GM12878 (cell line): ENCODE results near the gene TPBG. TPM values are rescaled to one million over a fixed set of nuclear protein-coding genes. Genes with fewer than 3 reads are reported as not detected.
A peak's percentile ranks its signal among the peaks of the same experiment; 100 is the strongest.

ENCODE experiments used
- ATAC-seq: fragments of 200-7000 bp; cut with Tn5 transposase; 3 replicates; pipeline ENCODE4 v1.9.1; 2020; ENCODE audit warnings: mild to moderate bottlenecking, moderate library complexity
- BruUV-seq: library from RNA; stranded (reverse); fragments of 400-500 nt; replicated peaks from 2 replicates; lab custom pipeline; 2021; lab: Mats Ljungman, UMichigan
- CTCF ChIA-PET: fragments of 300-600 bp; sonication (Branson Sonifier 250); formaldehyde crosslinking; extraction: SDS; loops from one replicate; lab custom pipeline; 2021; ENCODE audit warnings: inconsistent platforms; lab: Yijun Ruan, JAX
- POLR2A ChIA-PET: fragments of 350-600 bp; formaldehyde crosslinking; extraction: SDS; loops from one replicate; lab custom pipeline; 2021; ENCODE audit warnings: inconsistent platforms; lab: Charles Lee
- RAD21 ChIA-PET: fragments of 300-600 bp; sonication (Branson Sonifier 250); formaldehyde crosslinking; loops from one replicate; lab custom pipeline; 2023; ENCODE audit warnings: antibody characterized with exemption; ENCODE audit not compliant: unreplicated experiment; lab: Charles Lee
- SMC1A ChIA-PET: fragments of 300-600 bp; sonication (Branson Sonifier 250); formaldehyde crosslinking; loops from one replicate; lab custom pipeline; 2023; ENCODE audit not compliant: unreplicated experiment, uncharacterized antibody; lab: Charles Lee
- DNase-seq: peaks from one replicate; pipeline ENCODE4 v3.0.0-alpha.2; 2011; ENCODE audit warnings: low read depth, low spot score
- FAIRE-seq: peaks from 3 replicates; lab custom pipeline; 2011; peaks lifted over from hg19 to GRCh38; lab: Jason Lieb, UNC
- H2AFZ ChIP-seq: 2 replicates; pipeline ENCODE4 v1.6.0; 2011; ENCODE audit warnings: low read depth, low read length, control low read depth; ENCODE audit not compliant: control insufficient read depth
- H3K27ac ChIP-seq: 2 replicates; pipeline ENCODE4 v1.5.1; 2011; ENCODE audit warnings: control low read depth; ENCODE audit not compliant: control insufficient read depth, insufficient read depth
- H3K27me3 ChIP-seq, 2 experiments: replicated peaks in 1 of 2; 2 replicates each; pipeline versions ENCODE4 v1.6.0 to v1.6.1; 2011; ENCODE audit warnings: low read length in 1 of 2; ENCODE audit not compliant: control insufficient read depth in 2 of 2, insufficient read depth in 2 of 2
- H3K36me3 ChIP-seq, 2 experiments: 2 replicates each; pipeline ENCODE4 v1.5.1; 2011; ENCODE audit warnings: low read length in 1 of 2; ENCODE audit not compliant: control insufficient read depth in 2 of 2, insufficient read depth in 2 of 2
- H3K4me1 ChIP-seq: 2 replicates; pipeline ENCODE4 v1.6.1; 2011; ENCODE audit warnings: mild to moderate bottlenecking, low read length, moderate library complexity, mixed read lengths; ENCODE audit not compliant: control insufficient read depth, insufficient read depth
- H3K4me2 ChIP-seq: 2 replicates; pipeline ENCODE4 v1.6.0; 2011; ENCODE audit warnings: control low read depth; ENCODE audit not compliant: control insufficient read depth, insufficient read depth
- H3K4me3 ChIP-seq: fragments of 200-600 bp; sonication (generic); 2 replicates; pipeline ENCODE4 v1.5.1; 2016
- H3K79me2 ChIP-seq: 2 replicates; pipeline ENCODE4 v1.6.0; 2011; ENCODE audit warnings: low read length; ENCODE audit not compliant: control insufficient read depth, insufficient read depth
- H3K9ac ChIP-seq: 2 replicates; pipeline ENCODE4 v1.8.0; 2011; ENCODE audit warnings: low read length, control low read depth, mixed read lengths; ENCODE audit not compliant: control insufficient read depth, insufficient read depth
- H3K9me3 ChIP-seq: replicated peaks from 3 replicates; pipeline ENCODE4 v1.5.1; 2011; ENCODE audit warnings: mild to moderate bottlenecking, low read length; ENCODE audit not compliant: control insufficient read depth, insufficient read depth
- H4K20me1 ChIP-seq: 2 replicates; pipeline ENCODE4 v1.6.0; 2011; ENCODE audit not compliant: control insufficient read depth, insufficient read depth
- ATF7 ChIP-seq: fragments of 450-650 bp; IDR thresholded peaks from 2 replicates; pipeline ENCODE4 v1.6.1; 2016; ENCODE audit warnings: low read depth, mild to moderate bottlenecking
- EGR1 ChIP-seq, 2 experiments: IDR thresholded peaks; 1 replicate in 1 of 2; 2 replicates in 1 of 2; pipeline ENCODE4 v1.6.1; 2011 to 2012; ENCODE audit warnings: low read depth in 2 of 2, low read length in 2 of 2, borderline replicate concordance in 1 of 2, mild to moderate bottlenecking in 1 of 2, moderate library complexity in 1 of 2
- MLLT1 ChIP-seq: fragments of 450-650 bp; IDR thresholded peaks from 2 replicates; pipeline ENCODE4 v1.6.1; 2016; ENCODE audit warnings: mild to moderate bottlenecking
- NR2C2 ChIP-seq: IDR thresholded peaks from 2 replicates; pipeline ENCODE4 v1.6.1; 2011; ENCODE audit warnings: borderline replicate concordance, low read depth; ENCODE audit not compliant: control insufficient read depth, insufficient read length
- RBBP5 ChIP-seq: fragments of 200-600 bp; sonication (generic); conservative IDR thresholded peaks from 2 replicates; pipeline ENCODE4 v1.6.1; 2016
- SIN3A ChIP-seq: IDR thresholded peaks from 2 replicates; pipeline ENCODE4 v1.6.1; 2012; ENCODE audit warnings: low read depth, low read length, improper control_type of control experiment
- WGBS: methylation state at CpG from one replicate; pipeline ENCODE4 v1.1.6; 2016; ENCODE audit warnings: low lambda C conversion rate; ENCODE audit not compliant: insufficient replicate concordance, insufficient coverage; ENCODE audit errors: missing lambda C conversion rate; 5-methylcytosine and 5-hydroxymethylcytosine counted together
- in situ Hi-C: fragments of 300-500 bp; cut with MboI; formaldehyde crosslinking; loops from 9 replicates; pipeline ENCODE4 v1.14.3; 2018; ENCODE audit warnings: mixed read lengths
- intact Hi-C: fragments of 100-400 bp; cut with micrococcal nuclease; formaldehyde crosslinking; loops from one replicate; pipeline ENCODE4 v1.14.2; 2022; ENCODE audit not compliant: unreplicated experiment
- polyA plus RNA-seq, 11 experiments: library from polyadenylated mRNA; depleted of rRNA in 4 of 11; unstranded in 6 of 11; stranded (reverse) in 5 of 11; fragments of >200 nt; fragmentation: Nextera tagmentation in 4 of 11; fragmentation: Illumina TruSeq in 1 of 11; extraction: Ambion mirVana in 4 of 11; extraction: Trizol in 1 of 11; gene quantifications; 1 replicate in 1 of 11; 2 replicates in 10 of 11; pipeline versions ENCODE4 v1.2.1 to v1.2.3, GENCODE V29; 2011 to 2016; ENCODE audit warnings: inconsistent platforms in 2 of 11, missing spikeins in 2 of 11, low read depth in 1 of 11
- total RNA-seq, 4 experiments: library from RNA; depleted of rRNA in 3 of 4; stranded (reverse); fragments of >200 nt in 3 of 4; fragmentation: Illumina TruSeq in 1 of 4; extraction: Trizol in 1 of 4; gene quantifications; 2 replicates each; pipeline versions ENCODE4 v1.2.1 to v1.2.3, GENCODE V29; 2013 to 2021
- TF ChIP-seq, protein P1 (sequence below): fragments of 450-650 bp; formaldehyde crosslinking; IDR thresholded peaks from 2 replicates; pipeline ENCODE4 v1.5.0; 2022; ENCODE audit warnings: mild to moderate bottlenecking, missing genetic modification characterization

The TPBG gene
- total and polyA plus RNA-seq, 10 of the 15 experiments (the other 5 are each of a cell fraction or from before 2014, with no cell fraction given) = 0.06 to 0.98 (median 0.66) TPM

DNA sequence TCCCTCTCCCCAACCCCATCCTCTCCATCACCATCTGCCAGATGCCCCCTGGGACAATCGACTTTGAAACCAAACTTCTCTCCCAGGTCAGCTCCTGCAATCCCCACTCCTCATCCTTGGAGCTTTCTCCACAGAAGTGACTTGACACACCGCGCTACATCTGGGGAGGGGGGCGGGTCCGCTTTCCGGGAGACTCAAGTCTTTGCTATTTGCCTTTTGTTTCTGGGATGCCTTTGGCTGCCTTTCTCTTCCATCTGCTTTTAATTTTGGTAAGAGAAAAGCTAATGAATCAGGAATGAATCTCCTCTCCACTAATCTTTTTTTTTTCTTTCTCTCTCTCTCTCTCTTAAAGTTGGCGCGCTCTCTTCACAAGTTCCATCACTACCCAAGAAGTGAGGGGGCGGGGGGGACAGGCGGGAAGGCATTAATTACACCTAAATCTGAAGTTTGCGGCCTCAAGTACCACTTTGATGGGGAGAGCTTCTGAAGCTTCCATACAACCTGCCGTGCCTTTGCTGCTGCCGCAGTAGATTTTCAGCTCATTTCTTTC is 664 bp upstream of the TPBG start (continued):
- TF ChIP-seq SIN3A (no peak), RBBP5 (no peak)

DNA sequence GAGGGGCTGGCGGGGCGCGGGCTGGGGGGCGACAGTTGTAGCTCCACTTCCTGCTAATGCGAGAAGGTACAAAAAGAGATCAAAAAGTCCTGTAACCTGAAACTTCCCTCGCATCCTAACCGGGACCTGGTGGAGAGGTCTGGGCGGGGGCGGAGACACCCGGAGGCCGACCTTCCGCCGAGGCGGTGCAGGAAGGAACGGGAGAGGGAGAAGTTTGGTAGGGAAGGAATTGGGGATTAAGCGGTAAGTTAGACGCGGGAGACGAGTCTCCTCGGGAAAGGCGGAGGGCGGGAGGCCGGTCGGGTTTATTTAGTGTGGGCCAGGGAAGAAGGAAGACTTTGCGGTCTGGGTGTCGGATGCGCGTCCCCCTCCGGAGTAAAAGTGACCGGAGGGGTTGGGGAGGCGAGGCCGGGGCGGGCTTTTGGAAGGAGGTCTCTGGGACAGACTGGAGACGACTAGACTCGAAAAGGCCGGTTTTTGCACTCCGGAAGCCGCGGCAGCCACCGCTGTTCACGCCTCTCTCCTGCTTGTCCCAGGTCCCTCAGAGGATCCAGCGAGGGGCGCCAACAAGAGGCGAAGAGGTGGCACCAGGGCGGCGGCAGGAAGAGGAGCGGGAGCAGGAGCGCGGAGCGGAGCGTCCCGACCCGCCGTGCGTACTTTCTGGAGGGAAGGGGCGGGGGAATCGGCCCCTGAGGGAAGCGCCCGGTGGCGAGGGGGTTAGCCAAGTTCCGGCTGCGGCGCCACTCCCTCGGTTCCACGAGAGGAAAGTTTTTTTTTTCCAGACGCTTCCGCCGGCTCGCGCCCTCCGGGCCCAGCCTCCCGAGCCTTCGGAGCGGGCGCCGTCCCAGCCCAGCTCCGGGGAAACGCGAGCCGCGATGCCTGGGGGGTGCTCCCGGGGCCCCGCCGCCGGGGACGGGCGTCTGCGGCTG is 734 bp downstream of the TPBG start:
- Histone ChIP-seq H3K9me3 (no peaks in the 10 kb centered on the region; the same call in 2 of the 3 replicates), H3K27ac (no peak overlapping the region; the same call in 1 of the 2 replicates), H3K27me3 (peaks cover 3 to 5% of the 10 kb centered on the region in 2 experiments; a peak in 2 of 4 replicates), H4K20me1 (no peaks in the 10 kb centered on the region), H3K9ac (peak overlapping the region; percentile 58), H3K4me3 (peak overlapping the region; percentile 77), H3K4me2 (peak overlapping the region; percentile 86), H3K4me1 (no peaks in the 10 kb centered on the region), H3K36me3 (no peaks in the 10 kb centered on the region), H3K79me2 (no peaks in the 10 kb centered on the region), H2AFZ (peak overlapping the region; percentile 80)
- RAD21 ChIA-PET = no interaction called here
- intact Hi-C loops (loop anchor here (5.0 to 10.0 kb wide), 3 partner anchors 90 to 700 kb away; partner anchors contain the start of genes DOP1A and UBE3D), in situ Hi-C loops (no loop called here)
- ATAC-seq (peak; percentile 65), DNase-seq (no peak), FAIRE-seq (no peak)
- no TSS peak for BruUV-seq
- POLR2A ChIA-PET = no interaction called here
- CTCF ChIA-PET = no interaction called here
- SMC1A ChIA-PET = no interaction called here
- WGBS = 23% methylated on average over 72 of the region's 88 CpGs
- TF ChIP-seq MLLT1 (no peak), NR2C2 (no peak), EGR1 (IDR thresholded peaks at IDR 0.05; ENCODE audit: borderline replicate concordance in 1 of 2, low read depth in 2 of 2, low read length in 2 of 2) (0 out of 3 replicates have a peak, but pooled peaks of 1 of the 2 experiments have one; percentile 14), ATF7 (no peak)
- TF ChIP-seq, protein P1, sequence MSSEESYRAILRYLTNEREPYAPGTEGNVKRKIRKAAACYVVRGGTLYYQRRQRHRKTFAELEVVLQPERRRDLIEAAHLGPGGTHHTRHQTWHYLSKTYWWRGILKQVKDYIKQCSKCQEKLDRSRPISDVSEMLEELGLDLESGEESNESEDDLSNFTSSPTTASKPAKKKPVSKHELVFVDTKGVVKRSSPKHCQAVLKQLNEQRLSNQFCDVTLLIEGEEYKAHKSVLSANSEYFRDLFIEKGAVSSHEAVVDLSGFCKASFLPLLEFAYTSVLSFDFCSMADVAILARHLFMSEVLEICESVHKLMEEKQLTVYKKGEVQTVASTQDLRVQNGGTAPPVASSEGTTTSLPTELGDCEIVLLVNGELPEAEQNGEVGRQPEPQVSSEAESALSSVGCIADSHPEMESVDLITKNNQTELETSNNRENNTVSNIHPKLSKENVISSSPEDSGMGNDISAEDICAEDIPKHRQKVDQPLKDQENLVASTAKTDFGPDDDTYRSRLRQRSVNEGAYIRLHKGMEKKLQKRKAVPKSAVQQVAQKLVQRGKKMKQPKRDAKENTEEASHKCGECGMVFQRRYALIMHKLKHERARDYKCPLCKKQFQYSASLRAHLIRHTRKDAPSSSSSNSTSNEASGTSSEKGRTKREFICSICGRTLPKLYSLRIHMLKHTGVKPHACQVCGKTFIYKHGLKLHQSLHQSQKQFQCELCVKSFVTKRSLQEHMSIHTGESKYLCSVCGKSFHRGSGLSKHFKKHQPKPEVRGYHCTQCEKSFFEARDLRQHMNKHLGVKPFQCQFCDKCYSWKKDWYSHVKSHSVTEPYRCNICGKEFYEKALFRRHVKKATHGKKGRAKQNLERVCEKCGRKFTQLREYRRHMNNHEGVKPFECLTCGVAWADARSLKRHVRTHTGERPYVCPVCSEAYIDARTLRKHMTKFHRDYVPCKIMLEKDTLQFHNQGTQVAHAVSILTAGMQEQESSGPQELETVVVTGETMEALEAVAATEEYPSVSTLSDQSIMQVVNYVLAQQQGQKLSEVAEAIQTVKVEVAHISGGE (CRISPR knock-in tag) = 0 out of 2 replicates have a peak, but pooled peaks have one; percentile 10
